CD14-positive monocyte (primary cell): ENCODE measurements around the gene IRX3. TPM values are rescaled to one million over a fixed set of nuclear protein-coding genes. Genes with fewer than 3 reads are reported as not detected.
"Not testable (repeated sequence)": the region's sequence is repeated elsewhere in the genome, so short reads cannot be mapped to it uniquely, and the experiment has no call there.

Experiments used
- DNase-seq, 3 donors: peaks; one replicate each; pipeline ENCODE4 v3.0.0-alpha.2; 2011 to 2022
- H2AFZ ChIP-seq: 2 replicates; pipeline ENCODE4 v1.6.0; 2012; ENCODE audit warnings: mild to moderate bottlenecking, low read depth, low read length, inconsistent platforms; ENCODE audit not compliant: insufficient read depth, poor library complexity, severe bottlenecking
- H3K27ac ChIP-seq, 2 donors: 1 replicate in 1 of 2; 2 replicates in 1 of 2; pipeline ENCODE4 v1.5.1; 2012 to 2013; ENCODE audit warnings: low read length in 2 of 2, control low read depth in 1 of 2, inconsistent platforms in 1 of 2, low read depth in 1 of 2, mild to moderate bottlenecking in 1 of 2
- H3K27me3 ChIP-seq, 2 donors: one replicate each; pipeline versions ENCODE4 v1.6.0 to v1.6.1; 2011 to 2013; ENCODE audit warnings: low read length in 2 of 2; ENCODE audit not compliant: control insufficient read depth in 2 of 2, insufficient read depth in 2 of 2
- H3K36me3 ChIP-seq, 2 donors: replicated peaks in 1 of 2; 1 replicate in 1 of 2; 2 replicates in 1 of 2; pipeline versions ENCODE4 v1.5.1 to v1.6.1; 2012 to 2013; ENCODE audit warnings: low read length in 2 of 2, control low read depth in 1 of 2, inconsistent platforms in 1 of 2, mild to moderate bottlenecking in 1 of 2; ENCODE audit not compliant: insufficient read depth in 2 of 2, control insufficient read depth in 1 of 2
- H3K4me1 ChIP-seq, 2 donors: 1 replicate in 1 of 2; 2 replicates in 1 of 2; pipeline versions ENCODE4 v1.5.1 to v1.6.1; 2012 to 2013; ENCODE audit warnings: low read length in 2 of 2, control low read depth in 1 of 2, inconsistent platforms in 1 of 2, mild to moderate bottlenecking in 1 of 2, moderate library complexity in 1 of 2; ENCODE audit not compliant: insufficient read depth in 2 of 2, control insufficient read depth in 1 of 2
- H3K4me2 ChIP-seq: replicated peaks from 2 replicates; pipeline ENCODE3; 2012; ENCODE audit warnings: low read length, moderate library complexity, mild to moderate bottlenecking; ENCODE audit not compliant: poor library complexity, severe bottlenecking; ENCODE audit errors: extremely low read depth
- H3K4me3 ChIP-seq, 3 experiments: fragments of 200-600 bp in 1 of 3; sonication (generic) in 1 of 3; replicated peaks in 1 of 3; 1 replicate in 2 of 3; 2 replicates in 1 of 3; pipeline ENCODE4 v1.5.1; 2011 to 2013; ENCODE audit warnings: low read length in 3 of 3, mild to moderate bottlenecking in 3 of 3, control low read depth in 2 of 3, low read depth in 2 of 3, inconsistent platforms in 1 of 3, moderate library complexity in 1 of 3
- H3K79me2 ChIP-seq: 2 replicates; pipeline ENCODE4 v1.6.0; 2012; ENCODE audit warnings: mild to moderate bottlenecking, control low read depth, inconsistent platforms, low read length, moderate library complexity; ENCODE audit not compliant: insufficient read depth
- H3K9ac ChIP-seq: 2 replicates; pipeline ENCODE4 v1.6.0; 2017; ENCODE audit warnings: low read length, mild to moderate bottlenecking; ENCODE audit not compliant: insufficient read depth, poor library complexity, severe bottlenecking
- H3K9me3 ChIP-seq, 2 donors: replicated peaks in 1 of 2; 1 replicate in 1 of 2; 2 replicates in 1 of 2; pipeline versions ENCODE4 v1.5.1 to v1.6.1; 2012 to 2013; ENCODE audit warnings: low read length in 2 of 2, control low read depth in 1 of 2; ENCODE audit not compliant: control insufficient read depth in 1 of 2, insufficient read depth in 1 of 2
- H4K20me1 ChIP-seq: 2 replicates; pipeline ENCODE4 v1.6.0; 2012; ENCODE audit warnings: mild to moderate bottlenecking, low read length, control low read depth, moderate library complexity; ENCODE audit not compliant: insufficient read depth
- H3K27ac Mint-ChIP-seq, 7 donors: one replicate each; pipeline ENCODE4 v1.8.0; 2020; ENCODE audit warnings: mild to moderate bottlenecking in 7 of 7, mixed read lengths in 7 of 7, moderate library complexity in 6 of 7, inconsistent platforms in 2 of 7
- H3K27me3 Mint-ChIP-seq, 3 donors: one replicate each; pipeline ENCODE4 v1.8.0; 2021 to 2022; ENCODE audit warnings: low read depth in 3 of 3, mild to moderate bottlenecking in 3 of 3, mixed read lengths in 3 of 3, moderate library complexity in 3 of 3, inconsistent platforms in 1 of 3
- H3K36me3 Mint-ChIP-seq, 2 donors: one replicate each; pipeline ENCODE4 v1.8.0; 2020; ENCODE audit warnings: mixed read lengths in 2 of 2, inconsistent platforms in 1 of 2, mild to moderate bottlenecking in 1 of 2
- H3K4me1 Mint-ChIP-seq: one replicate; pipeline ENCODE4 v1.8.0; 2020; ENCODE audit warnings: mild to moderate bottlenecking, mixed read lengths
- H3K4me3 Mint-ChIP-seq, 2 donors: one replicate each; pipeline ENCODE4 v1.8.0; 2020; ENCODE audit warnings: mild to moderate bottlenecking in 2 of 2, mixed read lengths in 2 of 2, moderate library complexity in 1 of 2
- H3K9me3 Mint-ChIP-seq, 7 donors: one replicate each; pipeline ENCODE4 v1.8.0; 2020 to 2022; ENCODE audit warnings: mixed read lengths in 7 of 7, mild to moderate bottlenecking in 6 of 7, moderate library complexity in 6 of 7, inconsistent platforms in 2 of 7
- WGBS: methylation state at CpG from one replicate; pipeline ENCODE4 v1.1.5; 2013; ENCODE audit warnings: missing lambda C conversion rate; ENCODE audit not compliant: insufficient coverage; 5-methylcytosine and 5-hydroxymethylcytosine counted together
- intact Hi-C, 2 donors: fragments of 100-400 bp; cut with micrococcal nuclease; formaldehyde crosslinking; loops; one replicate each; pipeline versions ENCODE4 v1.15.0 to v1.15.1; 2023
- polyA plus RNA-seq, 3 donors: library from polyadenylated mRNA; depleted of rRNA in 1 of 3; unstranded in 2 of 3; stranded (reverse) in 1 of 3; fragments of 300-500 nt in 2 of 3; fragments of >200 nt in 1 of 3; fragmentation: Illumina TruSeq in 2 of 3; gene quantifications; 1 replicate in 2 of 3; 2 replicates in 1 of 3; pipeline ENCODE4 v1.2.3, GENCODE V29; 2012 to 2021
- TF ChIP-seq, protein P1 (sequence below): fragments of 200-600 bp; IDR thresholded peaks from one replicate; pipeline ENCODE4 v1.8.0; 2022; ENCODE audit warnings: antibody characterized with exemption, mild to moderate bottlenecking

IRX3 gene
- polyA plus RNA-seq, 3 donors: not detected

DNA sequence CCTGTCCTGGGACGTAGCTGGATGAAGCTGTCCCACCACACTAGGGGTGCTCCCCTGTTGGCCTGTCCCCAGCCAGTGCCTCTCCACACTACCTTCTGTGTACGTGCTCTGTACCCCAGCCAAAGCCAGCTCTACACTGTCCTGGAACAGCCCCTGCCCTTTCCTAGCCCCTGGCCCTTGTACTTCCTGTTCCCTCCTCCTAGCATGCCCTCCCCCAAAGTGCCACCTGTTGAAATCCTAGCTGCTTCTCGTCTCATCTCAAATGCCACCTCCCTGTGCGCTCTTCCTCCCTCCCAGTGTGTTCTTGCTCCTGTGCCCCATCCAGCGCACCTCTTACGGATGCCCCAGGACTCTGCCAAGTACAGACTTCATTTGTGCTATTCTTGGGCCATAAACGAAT, 33.5 kb downstream of the IRX3 start:
- no peak for DNase-seq
- H3K4me1 Mint-ChIP-seq: no peaks in the 10 kb centered on the region
- no peak overlapping the region for H2AFZ ChIP-seq
- no peaks in the 10 kb centered on the region for H3K27me3 ChIP-seq
- 53% methylated on average over 3 of the region's 7 CpGs for WGBS
- no peaks in the 10 kb centered on the region for H3K36me3 ChIP-seq
- intact Hi-C loops: no loop called here
- peaks cover 0 to 4% (median 0%) of the 10 kb centered on the region in 7 donors for H3K9me3 Mint-ChIP-seq
- TF ChIP-seq, protein P1, sequence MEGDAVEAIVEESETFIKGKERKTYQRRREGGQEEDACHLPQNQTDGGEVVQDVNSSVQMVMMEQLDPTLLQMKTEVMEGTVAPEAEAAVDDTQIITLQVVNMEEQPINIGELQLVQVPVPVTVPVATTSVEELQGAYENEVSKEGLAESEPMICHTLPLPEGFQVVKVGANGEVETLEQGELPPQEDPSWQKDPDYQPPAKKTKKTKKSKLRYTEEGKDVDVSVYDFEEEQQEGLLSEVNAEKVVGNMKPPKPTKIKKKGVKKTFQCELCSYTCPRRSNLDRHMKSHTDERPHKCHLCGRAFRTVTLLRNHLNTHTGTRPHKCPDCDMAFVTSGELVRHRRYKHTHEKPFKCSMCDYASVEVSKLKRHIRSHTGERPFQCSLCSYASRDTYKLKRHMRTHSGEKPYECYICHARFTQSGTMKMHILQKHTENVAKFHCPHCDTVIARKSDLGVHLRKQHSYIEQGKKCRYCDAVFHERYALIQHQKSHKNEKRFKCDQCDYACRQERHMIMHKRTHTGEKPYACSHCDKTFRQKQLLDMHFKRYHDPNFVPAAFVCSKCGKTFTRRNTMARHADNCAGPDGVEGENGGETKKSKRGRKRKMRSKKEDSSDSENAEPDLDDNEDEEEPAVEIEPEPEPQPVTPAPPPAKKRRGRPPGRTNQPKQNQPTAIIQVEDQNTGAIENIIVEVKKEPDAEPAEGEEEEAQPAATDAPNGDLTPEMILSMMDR: no peak
- H3K36me3 Mint-ChIP-seq: no peaks in the 10 kb centered on the region
- H3K27ac ChIP-seq: no peak overlapping the region
- H3K27me3 Mint-ChIP-seq: peaks cover 0 to 9% (median 0%) of the 10 kb centered on the region in 3 donors
- H3K27ac Mint-ChIP-seq: no peak overlapping the region
- H4K20me1 ChIP-seq: no peaks in the 10 kb centered on the region
- H3K9me3 ChIP-seq: no peaks in the 10 kb centered on the region
- no peak overlapping the region for H3K9ac ChIP-seq
- no peak overlapping the region for H3K4me3 Mint-ChIP-seq
- H3K4me2 ChIP-seq: no peak overlapping the region
- H3K79me2 ChIP-seq: no peaks in the 10 kb centered on the region
- H3K4me3 ChIP-seq: no peak overlapping the region
- H3K4me1 ChIP-seq: no peaks in the 10 kb centered on the region

DNA sequence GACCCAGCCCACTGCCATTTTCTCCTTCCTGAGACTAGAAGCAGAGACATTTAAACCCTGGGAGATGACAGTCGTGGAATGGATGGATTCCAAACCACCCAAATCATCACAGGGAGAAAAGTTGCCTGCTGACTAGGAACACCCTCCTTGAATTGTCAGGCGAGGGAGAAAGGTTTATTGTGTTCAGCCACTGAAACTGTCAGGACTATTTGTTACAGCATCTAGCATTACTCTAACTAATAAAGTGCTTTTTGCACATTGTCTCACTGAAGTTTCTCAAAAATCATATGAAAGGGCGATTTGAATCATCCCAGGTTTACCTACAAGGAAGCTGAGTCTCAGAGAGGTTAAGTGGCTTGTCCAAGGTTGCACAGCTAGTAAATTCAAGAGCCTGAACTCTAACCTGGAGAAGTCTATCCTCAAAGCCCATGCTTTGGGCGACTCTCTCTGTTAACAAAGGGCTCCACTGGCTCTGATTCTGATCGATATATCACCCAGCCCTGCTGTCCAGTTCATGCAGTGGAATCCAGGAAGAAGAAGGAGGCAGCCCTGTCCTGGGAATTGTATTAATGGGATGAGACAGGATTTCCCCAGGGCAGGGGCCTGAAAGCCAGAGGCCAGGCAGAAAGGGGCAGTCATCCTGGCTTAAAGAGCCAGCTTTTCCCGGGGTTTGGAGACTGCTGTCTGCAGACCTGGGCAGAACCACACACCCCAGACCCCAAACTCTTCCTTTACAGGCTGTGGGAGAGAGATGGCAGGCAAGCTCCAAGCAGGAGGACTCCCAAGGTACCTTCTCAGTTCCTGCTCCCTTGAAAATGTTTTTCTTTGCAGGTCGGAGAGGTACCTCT, 37.5 kb downstream of the IRX3 start:
- Mint-ChIP-seq H3K36me3 (no peaks in the 10 kb centered on the region), H3K9me3 (peaks cover 0 to 4% (median 0%) of the 10 kb centered on the region in 7 donors), H3K27ac (no peak overlapping the region), H3K4me1 (no peaks in the 10 kb centered on the region), H3K4me3 (no peak overlapping the region), H3K27me3 (peaks cover under 1 to 7% (median 3%) of the 10 kb centered on the region in 3 donors)
- TF ChIP-seq, protein P1: no peak
- 97% methylated on average over 3 of the region's 7 CpGs for WGBS
- H4K20me1 ChIP-seq: no peaks in the 10 kb centered on the region
- no peak overlapping the region for H3K4me3 ChIP-seq
- no peaks in the 10 kb centered on the region for H3K9me3 ChIP-seq
- no peak overlapping the region for H3K4me2 ChIP-seq
- no peak overlapping the region for H3K9ac ChIP-seq
- no peak overlapping the region for H3K27ac ChIP-seq
- no peaks in the 10 kb centered on the region for H3K27me3 ChIP-seq
- no peaks in the 10 kb centered on the region for H3K79me2 ChIP-seq
- intact Hi-C loops: no loop called here
- no peaks in the 10 kb centered on the region for H3K4me1 ChIP-seq
- H2AFZ ChIP-seq: no peak overlapping the region
- no peaks in the 10 kb centered on the region for H3K36me3 ChIP-seq
- DNase-seq: no peak

DNA sequence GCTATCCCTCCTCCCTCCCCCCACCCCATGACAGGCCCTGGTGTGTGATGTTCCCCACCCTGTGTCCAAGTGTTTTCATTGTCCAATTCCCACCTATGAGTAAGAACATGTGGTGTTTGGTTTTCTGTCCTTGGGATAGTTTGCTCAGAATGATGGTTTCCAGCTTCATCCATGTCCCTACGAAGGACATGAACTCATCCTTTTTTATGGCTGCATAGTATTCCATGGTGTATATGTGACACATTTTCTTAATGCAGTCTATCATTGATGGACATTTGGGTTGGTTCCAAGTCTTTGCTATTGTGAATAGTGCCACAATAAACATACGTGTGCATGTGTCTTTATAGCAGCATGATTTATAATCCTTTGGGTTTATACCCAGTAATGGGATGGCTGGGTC, 38.9 kb downstream of the IRX3 start:
- H3K36me3 Mint-ChIP-seq, H3K36me3 ChIP-seq, DNase-seq, H2AFZ ChIP-seq, H3K9me3 Mint-ChIP-seq, H3K4me3 ChIP-seq, H3K9ac ChIP-seq, H3K4me1 ChIP-seq, H3K79me2 ChIP-seq, H3K4me3 Mint-ChIP-seq, H4K20me1 ChIP-seq, H3K27ac Mint-ChIP-seq, H3K27me3 Mint-ChIP-seq, H3K4me2 ChIP-seq, H3K27ac ChIP-seq, H3K9me3 ChIP-seq, intact Hi-C loops, H3K27me3 ChIP-seq, H3K4me1 Mint-ChIP-seq: not testable (repeated sequence)
- WGBS: 83% methylated on average over 1 of the region's 2 CpGs
